Posterior vena cava (tissue), 2 donors: ENCODE results near the gene ARL10. TPM values are rescaled to one million over a fixed set of nuclear protein-coding genes. Genes with fewer than 3 reads are reported as not detected.
"Not testable (repeated sequence)": the region's sequence is repeated elsewhere in the genome, so short reads cannot be mapped to it uniquely, and the experiment has no call there.

Experiments
- DNase-seq: peaks from one replicate; pipeline ENCODE4 v3.0.0-alpha.2; 2020; ENCODE audit warnings: low spot score
- intact Hi-C, 2 donors: fragments of 100-400 bp; cut with DNase I; formaldehyde crosslinking; loops; one replicate each; pipeline versions ENCODE4 v1.14.1 to v1.14.2; 2022 to 2023
- total RNA-seq, 2 donors: library from RNA; stranded (reverse); fragmentation: NEBNext Ultra II Directional; extraction: Animal tissue kit (Norgen Biotek cat#: 25700); gene quantifications; one replicate each; pipeline ENCODE4 v1.2.1, GENCODE V29; 2021
- donor health status: DM: yes; HTN: yes; CAD: no.
- donor health status: DM: yes; HTN: yes; CAD: no.

ARL10 gene
- total RNA-seq, 2 donors from 2014 or later, result 12.4 to 15.2 TPM

DNA sequence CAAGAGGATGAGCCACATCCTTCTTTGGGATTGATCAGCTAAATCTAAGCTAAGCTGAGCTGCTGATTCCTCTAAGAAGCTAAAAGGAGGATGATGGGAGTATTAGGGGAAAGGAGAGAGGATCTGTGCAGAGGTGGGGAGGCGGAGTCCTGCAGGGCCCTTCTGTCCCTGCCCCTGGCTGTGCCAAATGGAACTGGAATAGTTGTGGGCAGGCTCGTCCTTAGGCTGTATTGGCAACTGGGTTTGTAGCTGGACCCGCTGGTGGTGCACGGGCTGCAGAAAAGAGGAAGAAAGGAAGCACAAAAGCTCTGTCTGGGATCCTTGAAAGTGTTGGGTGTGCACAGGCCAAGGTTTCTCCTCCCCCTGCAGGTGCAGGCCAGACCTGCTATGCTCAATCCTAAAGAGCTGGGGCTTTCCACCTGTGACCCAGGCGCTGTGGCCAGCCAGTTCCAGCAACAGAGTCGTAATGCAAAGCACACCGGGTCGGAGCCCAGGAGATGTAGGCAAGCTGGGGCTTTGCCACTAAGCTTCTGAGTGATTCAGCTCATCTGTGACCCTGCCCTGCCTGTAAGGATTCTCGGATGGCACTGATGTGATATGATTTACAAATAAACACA, 41.3 kb downstream of the ARL10 start:
- intact Hi-C loops, result no loop called here
- no peak for DNase-seq

DNA sequence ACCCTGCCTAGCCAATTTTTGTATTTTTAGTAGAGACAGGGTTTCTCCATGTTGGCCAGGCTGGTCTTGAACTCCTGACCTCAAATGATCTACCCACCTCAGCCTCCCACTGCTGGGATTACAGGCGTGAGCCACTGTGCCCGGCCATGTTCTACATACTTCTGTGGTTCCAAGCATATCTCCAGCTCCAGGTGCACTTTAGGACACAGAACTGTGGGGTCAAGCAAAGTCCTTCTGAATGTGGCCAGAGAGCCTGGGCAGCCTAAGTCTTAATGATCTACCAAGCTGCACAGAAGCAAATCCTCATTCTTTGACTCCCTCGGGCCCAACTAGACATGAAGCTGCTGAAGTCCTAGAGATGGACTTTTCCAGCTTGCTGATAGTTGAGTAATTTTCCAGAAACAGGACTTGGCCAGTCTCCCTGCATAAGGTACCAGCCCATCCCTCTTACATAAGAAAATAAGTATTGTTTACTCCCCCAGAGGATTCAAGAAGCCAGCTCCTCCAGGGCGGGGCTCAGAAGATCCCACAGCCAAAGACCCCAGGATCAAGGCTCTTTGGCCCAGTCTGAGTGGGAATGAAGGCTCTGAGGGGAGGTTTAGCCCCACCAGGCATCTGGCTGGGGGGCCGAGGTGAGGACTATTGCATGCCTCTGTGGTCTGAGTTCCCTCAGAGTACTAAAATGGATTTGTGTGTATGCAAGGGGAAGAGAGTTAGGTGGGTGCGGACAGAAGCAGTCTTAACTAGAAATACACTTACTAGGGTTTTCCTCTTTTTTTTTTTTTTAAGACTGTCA, 42.4 kb downstream of the ARL10 start:
- intact Hi-C loops, result no loop called here
- DNase-seq, result no peak

DNA sequence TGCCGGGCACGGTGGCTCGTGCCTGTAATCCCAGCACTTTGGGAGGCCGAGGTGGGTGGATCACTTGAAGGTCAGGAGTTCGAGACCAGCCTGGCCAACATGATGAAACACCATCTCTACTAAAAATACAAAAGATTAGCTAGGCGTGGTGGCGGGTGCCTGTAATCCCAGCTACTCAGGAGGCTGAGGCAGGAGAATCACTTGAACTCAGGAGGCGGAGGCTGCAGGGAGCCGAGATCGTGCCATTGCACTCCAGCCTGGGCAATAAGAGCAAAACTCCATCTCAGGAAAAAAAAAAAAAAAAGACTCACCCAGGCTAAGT, 42.9 kb downstream of the ARL10 start:
- intact Hi-C loops, DNase-seq: not testable (repeated sequence)

DNA sequence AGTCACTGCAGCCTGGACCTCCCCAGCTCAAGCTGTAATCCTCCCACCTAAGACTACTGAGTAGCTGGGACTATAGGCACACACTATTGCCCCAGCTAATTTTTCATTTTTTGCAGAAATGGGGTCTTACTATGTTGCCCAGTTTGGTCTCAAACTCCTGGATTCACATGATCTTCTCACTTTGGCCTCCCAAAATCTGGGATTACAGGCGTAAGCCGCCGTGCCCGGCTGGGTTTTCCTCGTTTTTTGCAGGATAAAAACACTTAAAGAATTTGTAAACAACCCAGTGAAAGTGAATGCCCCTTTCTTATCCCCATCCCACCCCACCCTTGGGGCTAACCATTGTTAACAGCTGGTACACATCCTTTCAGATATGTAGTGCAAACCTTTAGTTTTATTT, 43.3 kb downstream of the ARL10 start:
- intact Hi-C loops, result no loop called here
- DNase-seq, result no peak

DNA sequence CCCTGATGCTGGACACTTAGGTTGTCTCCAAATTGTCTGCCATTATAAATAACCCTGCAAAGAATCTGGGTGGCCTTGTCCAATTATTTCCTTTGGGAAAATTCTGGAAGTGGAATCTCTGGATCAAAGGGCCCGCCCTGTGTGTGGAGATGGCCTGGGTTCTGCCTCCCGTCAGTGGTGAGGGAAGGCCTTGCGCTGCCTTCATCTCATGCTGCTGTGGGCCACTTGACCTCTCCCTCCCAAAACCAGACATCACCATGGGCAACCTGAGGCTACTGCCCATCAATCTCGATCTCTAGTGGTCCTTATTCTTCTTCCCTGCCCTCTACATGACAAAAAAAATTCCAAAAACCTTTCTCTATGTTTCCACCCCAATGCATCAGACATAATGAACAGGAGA, 44.5 kb downstream of the ARL10 start:
- intact Hi-C loops, result loop anchor here in 1 of 2 donors (5.0 to 10.0 kb wide), 2 partner anchors 38 to 135 kb away; partner anchors contain the start of genes CDHR2 and FAF2
- no peak for DNase-seq

DNA sequence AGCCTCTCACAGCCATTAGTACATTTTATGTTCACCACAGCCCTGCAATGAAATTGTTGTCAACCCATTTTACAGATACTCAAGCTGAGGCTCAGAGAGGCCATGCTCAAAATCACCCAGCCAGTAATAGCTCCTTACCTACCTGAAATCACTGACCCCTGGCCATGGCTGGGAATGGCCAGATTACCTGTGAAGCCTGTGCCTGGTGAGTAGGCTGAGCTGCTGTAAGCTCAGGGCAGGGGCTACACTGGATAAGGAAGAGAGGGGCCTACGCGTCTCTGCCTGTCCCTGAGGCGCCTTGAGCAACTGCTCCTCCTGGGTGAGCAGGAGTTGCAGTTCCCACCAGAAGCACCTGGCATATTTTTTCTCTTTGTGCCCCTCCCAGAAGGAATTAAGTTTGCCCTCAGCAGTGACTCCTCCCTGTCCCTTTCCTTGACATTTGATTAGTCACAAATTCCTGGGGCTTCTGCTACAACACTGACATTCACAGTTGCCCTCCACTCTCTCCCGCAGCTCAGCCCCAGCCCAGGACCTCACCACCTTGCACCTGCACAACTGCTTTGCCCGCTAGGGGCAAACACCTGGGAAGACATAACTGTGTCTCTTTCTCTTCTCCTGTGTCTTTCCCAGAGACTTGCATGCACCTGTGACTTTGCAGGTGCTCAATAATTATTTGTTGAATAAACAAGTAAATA, 45.3 kb downstream of the ARL10 start:
- DNase-seq, result no peak
- intact Hi-C loops, result loop anchor here in 1 of 2 donors (5.0 to 10.0 kb wide), 2 partner anchors 37 to 134 kb away; partner anchors contain the start of genes CDHR2 and FAF2

DNA sequence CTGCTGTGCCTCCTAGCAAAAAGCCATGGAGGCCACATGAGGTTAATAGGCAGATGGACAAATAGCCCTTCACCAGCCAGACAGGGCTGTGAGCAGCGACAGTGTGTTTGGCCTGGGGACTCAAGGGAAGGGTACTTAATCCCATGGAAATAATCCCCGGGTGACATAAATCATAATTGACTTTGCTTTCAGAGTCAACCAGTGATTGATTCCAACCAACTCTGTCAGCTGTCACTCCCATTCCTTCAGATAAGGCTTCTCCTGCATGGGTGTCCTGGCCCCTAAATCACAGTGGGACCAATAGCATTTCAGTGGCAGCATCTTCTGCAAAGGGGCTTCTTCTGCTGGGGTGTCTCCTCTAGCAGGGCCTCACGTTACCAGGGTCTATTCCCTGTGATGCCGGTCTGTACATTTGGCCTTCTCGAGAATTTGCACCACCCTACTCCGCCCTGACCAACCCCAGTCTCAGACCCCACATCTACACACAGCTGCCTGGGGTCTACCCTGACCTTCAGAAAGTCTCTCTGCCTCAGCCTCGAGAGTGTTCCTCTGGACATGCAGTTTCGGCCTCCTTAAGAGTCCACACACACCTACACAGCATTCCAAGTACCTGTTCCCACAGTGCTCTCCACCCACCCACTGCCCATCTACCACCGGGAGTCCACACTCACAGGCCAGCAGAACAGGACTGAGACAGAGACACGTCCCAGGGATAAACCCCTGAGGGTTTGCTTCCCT, 47.4 kb downstream of the ARL10 start:
- intact Hi-C loops, result loop anchor here in 1 of 2 donors (5.0 to 10.0 kb wide), 2 partner anchors 35 to 132 kb away; partner anchors contain the start of genes CDHR2 and FAF2
- DNase-seq, result peak; percentile 31

DNA sequence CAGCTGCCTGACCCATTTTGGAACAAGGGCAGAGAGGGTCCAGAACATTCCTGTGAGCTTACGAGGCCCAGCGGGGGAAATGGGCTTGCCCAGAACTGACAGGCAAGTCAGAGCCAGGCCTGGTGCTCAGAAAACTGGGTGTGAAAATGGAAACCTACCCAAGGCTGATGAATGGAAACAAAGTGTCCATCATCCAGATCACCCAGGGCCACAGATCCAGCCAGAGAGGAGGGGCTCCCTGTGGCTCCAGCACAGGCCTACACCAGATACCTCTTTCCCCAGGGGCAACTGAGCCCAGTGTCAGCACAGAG, 47.9 kb downstream of the ARL10 start:
- peak; percentile 84 for DNase-seq
- intact Hi-C loops, result loop anchor here in 1 of 2 donors (5.0 to 10.0 kb wide), 2 partner anchors 34 to 132 kb away; partner anchors contain the start of genes CDHR2 and FAF2

DNA sequence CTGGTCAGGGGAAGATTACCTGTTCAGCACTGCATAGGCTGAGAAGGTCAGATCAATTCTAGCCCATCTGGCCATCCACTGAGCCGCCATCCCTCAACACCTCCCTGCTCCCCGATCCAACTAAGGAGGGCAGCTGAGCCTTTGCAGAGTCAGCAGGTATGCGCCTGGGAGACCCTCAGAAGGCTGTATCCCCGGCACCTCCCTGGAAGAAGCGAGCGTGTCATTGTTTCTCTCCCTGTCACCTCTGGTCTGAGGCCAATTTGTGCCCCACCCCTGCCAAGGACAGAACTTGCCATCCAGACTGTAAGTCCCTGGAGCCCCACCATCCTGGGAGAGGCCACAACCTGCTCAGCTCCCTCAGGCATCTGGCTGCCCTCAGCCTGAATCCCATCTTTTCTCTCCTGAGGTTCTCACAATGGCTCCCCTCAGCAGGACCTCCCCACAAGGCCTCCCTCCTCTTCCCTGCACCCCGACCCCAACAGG, 48.5 kb downstream of the ARL10 start:
- DNase-seq, result peak; percentile 69
- intact Hi-C loops, result loop anchor here in 1 of 2 donors (5.0 to 10.0 kb wide), 2 partner anchors 34 to 131 kb away; partner anchors contain the start of genes CDHR2 and FAF2

DNA sequence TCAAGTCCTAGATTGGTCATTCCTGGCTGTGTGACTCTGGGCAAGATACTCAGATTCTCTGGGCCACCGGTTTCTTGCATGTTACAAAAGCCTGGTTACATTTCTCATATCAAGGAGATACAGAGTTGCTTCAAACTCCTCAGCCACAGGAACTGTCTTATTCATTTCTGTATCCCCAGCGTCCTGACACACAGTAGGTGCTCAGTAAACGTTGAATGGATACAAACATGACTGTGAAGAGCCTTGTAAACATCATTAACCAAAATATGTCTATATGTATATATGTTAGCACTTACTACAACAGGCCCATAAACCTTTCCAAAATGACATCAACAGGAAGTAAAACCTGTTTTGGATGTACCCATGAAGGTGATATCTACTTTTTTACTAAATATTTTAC, 49.4 kb downstream of the ARL10 start:
- no peak for DNase-seq
- intact Hi-C loops, result loop anchor here in 1 of 2 donors (5.0 to 10.0 kb wide), 2 partner anchors 33 to 130 kb away; partner anchors contain the start of genes CDHR2 and FAF2

DNA sequence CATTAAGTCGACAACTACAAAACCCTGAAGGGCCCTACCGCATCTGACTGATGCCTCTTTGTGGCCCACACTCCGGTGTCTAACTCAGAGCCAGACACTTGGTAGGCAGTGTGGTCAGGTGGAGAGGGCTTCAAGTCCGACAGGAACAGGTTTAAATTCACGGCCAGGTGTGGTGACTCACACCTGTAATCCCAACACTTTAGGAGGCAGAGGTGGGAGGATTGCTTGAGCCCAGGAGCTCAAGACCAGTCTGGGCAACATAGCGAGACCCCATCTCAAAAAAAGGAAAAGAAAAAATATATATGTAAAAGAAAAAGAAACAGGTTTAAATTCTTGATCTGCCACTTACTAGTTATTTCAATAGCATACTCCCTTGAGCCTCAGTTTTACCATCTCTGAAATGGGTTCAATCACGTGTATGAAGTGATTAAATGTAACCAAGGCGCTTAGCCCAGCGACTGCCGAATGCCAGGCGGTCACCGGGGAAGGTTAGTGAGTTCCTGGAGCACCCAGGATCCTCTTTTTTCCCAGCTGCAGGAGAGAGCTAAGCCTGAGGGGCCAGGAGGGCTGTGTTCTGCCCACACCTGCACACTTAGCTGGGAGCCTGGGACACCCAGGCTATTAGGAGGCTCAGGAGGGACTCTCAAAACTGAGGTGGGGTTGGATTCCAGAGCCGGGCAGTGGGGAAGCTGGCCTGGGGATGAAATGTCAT, 50.1 kb downstream of the ARL10 start:
- intact Hi-C loops, result loop anchor here in 1 of 2 donors (10.0 kb wide), 1 partner anchor 129 kb away; the partner anchor contains the start of gene CDHR2
- peak; percentile 30 for DNase-seq

DNA sequence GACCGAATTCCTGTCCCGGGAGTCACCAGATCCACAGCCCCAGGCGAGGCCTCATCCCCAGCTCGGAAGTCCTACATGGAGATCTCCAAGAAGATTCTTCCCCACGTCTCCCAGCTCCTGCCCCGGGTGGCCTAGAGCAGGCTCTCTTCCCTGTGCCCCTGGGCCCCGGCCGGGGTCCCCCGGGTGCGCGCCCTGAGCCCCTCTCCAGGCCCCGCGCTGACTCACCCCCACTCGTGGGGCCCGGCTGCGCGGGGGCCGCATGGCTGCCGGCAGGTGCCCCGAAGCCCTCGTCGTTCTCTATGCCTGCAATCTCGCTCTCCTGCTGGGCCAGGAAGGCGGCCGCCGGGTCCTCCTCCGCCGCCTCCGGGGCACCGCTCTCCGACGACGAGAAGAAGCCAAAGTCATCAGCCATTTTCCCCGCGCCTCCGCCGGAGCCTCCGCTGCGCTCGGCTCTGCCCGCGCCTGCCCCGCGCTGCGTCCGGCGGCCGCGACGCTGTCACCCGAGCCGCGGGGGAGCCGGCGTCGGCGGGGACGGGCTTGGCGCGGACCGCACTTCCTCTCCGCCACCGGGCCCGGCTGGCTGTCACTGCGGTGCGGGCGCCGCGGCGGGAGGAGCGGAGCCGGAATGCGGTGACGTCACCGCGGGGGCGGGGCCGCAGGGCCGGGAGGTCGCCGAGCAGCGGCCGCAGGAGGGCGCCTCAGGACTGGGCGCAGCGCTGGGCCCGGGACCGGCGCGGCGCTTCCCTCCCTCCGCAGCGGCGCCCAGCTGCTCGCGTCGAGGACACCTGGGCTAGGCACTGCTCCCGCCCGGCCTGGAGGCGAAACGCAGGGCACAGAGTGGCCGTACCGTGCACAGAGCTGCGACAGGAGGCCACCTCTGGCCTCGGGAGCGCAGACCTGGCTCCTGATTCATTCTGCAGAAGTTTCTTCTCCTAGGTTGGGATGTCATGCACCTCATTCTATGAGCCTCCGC, 51.0 kb downstream of the ARL10 start, which contains the start of gene CLTB:
Gene CLTB, minus strand, starts transcription at position 588 of the 973 bp plus-strand sequence. Its CDS starts 176 bp downstream, at position 412.
- DNase-seq, result peak; percentile 97
- intact Hi-C loops, result loop anchor here in 1 of 2 donors (10.0 kb wide), 1 partner anchor 129 kb away; the partner anchor contains the start of gene CDHR2

DNA sequence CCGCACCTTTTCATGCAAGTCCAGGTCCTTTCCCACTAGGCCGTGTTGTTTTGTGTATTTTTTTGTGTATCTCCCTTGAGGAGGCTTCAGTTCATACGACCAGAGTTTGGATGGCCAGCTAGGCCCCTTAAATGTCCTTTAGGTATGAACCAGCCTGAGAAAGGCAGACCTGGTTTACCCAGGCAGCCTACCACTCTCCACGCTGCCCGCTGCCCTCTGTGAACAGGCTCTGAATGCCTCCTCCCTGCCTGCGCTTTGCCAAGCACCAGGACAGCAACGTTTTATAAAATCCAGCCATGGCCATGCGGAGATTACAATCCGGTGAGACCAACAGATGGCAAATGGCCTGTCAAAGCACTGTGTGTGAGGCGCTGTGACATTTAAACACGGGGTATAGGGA, 51.7 kb downstream of the ARL10 start:
- DNase-seq, result peak; percentile 64
- intact Hi-C loops, result loop anchor here in 1 of 2 donors (10.0 kb wide), 1 partner anchor 128 kb away; the partner anchor contains the start of gene CDHR2

DNA sequence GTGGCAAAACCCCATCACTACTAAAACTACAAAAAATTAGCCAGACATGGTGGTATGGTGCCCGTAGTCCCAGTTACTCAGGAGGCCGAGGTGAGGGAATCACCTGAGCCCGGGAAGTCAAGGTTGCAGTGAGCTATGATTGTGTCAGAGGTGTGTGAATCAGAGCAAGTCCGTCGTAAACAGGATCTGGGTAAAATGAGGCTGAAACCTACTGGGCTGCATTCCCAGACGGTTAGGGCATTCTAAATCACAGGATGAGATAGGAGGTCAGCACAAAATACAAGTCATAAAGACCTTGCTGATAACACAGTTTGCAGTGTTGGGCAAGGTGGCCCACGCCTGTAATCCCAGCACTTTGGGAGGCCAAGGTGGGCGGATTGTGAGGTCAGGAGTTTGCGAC, 53.0 kb downstream of the ARL10 start:
- intact Hi-C loops, result loop anchor here in 1 of 2 donors (10.0 kb wide), 1 partner anchor 127 kb away; the partner anchor contains the start of gene CDHR2
- peak; percentile 41 for DNase-seq

DNA sequence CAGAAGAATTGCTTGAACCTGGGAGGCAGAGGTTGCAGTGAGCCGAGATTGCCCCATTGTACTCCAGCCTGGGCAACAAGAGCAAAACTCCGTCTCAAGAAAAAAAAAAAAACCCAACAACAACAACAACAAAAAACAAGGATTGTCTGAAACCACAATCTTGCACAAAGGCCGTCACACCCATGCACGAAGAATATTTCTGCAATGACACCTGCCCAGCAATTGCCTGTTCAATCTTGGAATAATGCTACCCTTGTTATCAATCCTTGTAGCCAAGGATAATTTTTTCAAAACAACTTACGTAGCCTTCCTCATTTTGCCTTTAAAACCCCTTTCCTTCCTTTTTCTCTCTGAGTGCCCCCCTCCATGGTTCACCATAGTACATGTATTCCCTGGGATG, 54.8 kb downstream of the ARL10 start:
- intact Hi-C loops, result no loop called here
- no peak for DNase-seq

DNA sequence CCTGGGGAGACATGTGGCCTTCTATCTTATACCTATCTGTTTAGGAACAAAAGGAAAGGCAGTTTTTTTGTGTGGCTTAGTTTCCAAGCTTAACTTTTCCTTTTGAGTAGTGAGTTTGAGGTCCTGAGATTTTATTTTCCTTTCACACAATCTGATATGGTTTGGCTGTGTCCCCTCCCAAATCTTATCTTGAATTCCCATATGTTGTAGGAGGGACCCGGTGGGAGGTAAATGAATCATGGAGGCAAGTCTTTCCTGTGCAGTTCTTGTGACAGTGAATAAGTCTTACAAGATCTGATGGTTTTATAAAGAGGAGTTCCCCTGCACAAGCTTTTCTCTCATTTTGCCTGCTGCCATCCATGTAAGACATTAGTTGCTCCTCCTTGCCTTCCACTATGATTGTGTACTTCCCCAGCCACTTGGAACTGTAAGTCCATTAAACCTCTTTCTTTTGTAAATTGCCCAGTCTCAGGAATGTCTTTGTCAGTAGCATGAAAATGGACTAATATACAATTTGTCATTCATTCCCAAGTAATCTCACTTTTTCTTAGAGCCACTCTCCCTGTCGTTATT, 55.8 kb downstream of the ARL10 start:
- intact Hi-C loops, result no loop called here
- no peak for DNase-seq

DNA sequence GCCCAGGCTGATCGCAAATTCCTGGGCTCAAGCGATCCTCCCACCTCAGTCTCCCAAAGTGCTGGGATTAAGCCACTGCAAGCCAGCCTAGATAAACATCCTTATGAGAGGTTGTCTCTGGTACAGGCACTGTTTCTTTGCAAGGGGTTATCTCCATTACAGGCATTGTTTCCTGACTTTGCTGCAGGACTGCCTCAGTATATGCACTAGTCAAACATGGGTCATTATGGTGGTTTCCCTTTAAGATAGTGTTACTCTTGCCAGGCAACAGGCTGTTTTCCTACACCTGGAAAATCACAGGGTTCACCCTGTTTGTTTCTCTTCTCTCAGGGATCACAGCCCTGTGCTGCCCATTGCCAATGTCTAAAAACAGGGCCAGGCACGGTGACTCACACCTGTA, 58.9 kb downstream of the ARL10 start:
- intact Hi-C loops, result no loop called here

More for the DNA sequence above, 58.9 kb downstream of the ARL10 start:
- peak; percentile 51 for DNase-seq
